GM12891 (cell line): ENCODE results near the gene HS6ST2.

Source experiments
- POLR2A ChIP-seq: IDR thresholded peaks from 2 replicates; pipeline ENCODE4 v1.6.1; 2011; ENCODE audit warnings: low read depth, low read length, control low read depth
- SPI1 ChIP-seq: IDR thresholded peaks from 2 replicates; pipeline ENCODE4 v1.6.1; 2011; ENCODE audit warnings: low read depth, low read length, control low read depth

DNA sequence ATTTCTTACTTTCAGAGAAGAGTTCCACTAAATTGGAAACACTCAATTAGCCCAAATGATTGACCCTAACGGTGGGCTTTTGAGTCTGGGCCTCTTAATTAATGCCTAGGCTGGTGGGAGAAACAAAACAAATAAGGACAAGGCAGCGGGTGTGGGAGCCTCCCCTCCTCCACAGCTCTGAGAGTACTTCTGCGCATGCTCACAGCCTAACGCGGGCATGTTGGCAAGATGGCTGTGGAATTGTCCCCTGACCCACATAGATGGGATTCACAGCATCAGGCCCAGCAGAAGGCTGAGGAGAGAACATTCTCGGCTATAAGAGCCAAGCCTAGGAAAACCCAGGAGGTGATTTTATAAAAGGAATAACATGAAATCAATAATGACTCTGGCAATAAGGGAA, 230.1 kb downstream of the HS6ST2 start:
- TF ChIP-seq SPI1 (no peak), POLR2A (no peak)
